KOPT-K1 (cell line): Measurements from ENCODE around the gene PNMA6E.

Experiments used
- H3K27ac ChIP-seq: fragments of 200-600 bp; sonication (generic); 2 replicates; pipeline ENCODE4 v1.5.1; 2016; ENCODE audit warnings: antibody characterized with exemption, mild to moderate bottlenecking, low read depth, low read length; ENCODE audit not compliant: poor library complexity, severe bottlenecking
- H3K36me3 ChIP-seq: fragments of 200-600 bp; sonication (generic); 2 replicates; pipeline ENCODE4 v1.5.1; 2017; ENCODE audit warnings: antibody characterized with exemption, mild to moderate bottlenecking, low read length, moderate library complexity; ENCODE audit not compliant: insufficient read depth
- H3K9me3 ChIP-seq: fragments of 200-600 bp; sonication (generic); 2 replicates; pipeline ENCODE4 v1.5.1; 2017; ENCODE audit warnings: antibody characterized with exemption, low read length, mild to moderate bottlenecking; ENCODE audit not compliant: insufficient read depth, poor library complexity, severe bottlenecking

The PNMA6E gene

DNA sequence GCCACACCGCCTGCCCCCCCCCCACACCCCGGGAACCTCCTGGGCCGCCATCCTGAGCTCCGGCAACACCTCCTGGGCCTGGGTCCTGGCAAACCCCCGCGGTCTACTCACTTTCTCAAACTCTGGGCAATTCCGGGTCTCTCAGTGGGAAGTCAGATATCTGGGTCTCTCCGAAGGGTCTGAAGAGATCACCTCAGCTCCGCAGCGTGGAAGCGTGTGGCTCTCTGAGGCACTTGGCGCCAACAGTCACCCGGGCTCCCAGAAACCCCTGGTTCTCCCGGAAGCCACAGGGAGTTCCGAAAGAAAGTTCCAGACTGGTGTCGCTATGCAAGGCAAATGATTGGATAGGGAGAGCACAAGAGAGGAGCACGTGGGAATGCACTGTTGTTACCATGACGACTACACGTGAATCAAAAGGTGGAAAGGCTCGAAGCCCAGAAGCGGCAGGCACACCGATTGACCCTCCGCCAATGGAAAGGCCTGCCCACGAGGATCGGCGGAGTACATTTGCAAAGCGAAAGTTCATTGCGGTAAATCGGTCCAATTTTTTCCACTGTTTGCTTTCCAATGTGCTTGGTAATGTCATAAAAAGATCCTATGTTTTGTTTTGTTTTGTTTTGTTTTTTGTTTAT, at the start of gene PNMA6E:
Gene PNMA6E, minus strand, starts transcription at position 218 of the 632 bp plus-strand sequence. CDS start 2,501 bp downstream, outside the sequence.
- Histone ChIP-seq H3K27ac (no peak within 1 kb of the TSS), H3K9me3 (no peaks in the 10 kb centered on the region), H3K36me3 (no peaks in the 10 kb centered on the region)

DNA sequence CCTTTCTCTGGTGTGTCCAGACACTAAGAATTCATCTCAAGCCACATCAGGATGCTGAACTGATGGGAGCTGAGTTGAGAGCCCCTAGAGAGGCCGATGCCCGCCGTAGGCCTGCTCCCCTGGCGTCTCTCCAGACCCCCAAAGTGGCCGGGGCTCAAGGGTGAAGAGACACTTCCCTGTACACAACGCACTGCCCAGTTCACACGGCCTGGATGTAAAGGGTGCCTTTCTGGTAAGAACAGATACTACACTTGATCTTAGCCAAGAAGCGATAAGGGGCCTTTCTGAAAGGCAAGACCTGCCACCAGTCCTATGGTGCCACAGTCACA, 49.8 kb upstream of the PNMA6E start:
- peaks cover 47% of the 10 kb centered on the region; the same call in 1 of the 2 replicates for H3K36me3 ChIP-seq
- no peak overlapping the region for H3K27ac ChIP-seq
- H3K9me3 ChIP-seq = no peaks in the 10 kb centered on the region

DNA sequence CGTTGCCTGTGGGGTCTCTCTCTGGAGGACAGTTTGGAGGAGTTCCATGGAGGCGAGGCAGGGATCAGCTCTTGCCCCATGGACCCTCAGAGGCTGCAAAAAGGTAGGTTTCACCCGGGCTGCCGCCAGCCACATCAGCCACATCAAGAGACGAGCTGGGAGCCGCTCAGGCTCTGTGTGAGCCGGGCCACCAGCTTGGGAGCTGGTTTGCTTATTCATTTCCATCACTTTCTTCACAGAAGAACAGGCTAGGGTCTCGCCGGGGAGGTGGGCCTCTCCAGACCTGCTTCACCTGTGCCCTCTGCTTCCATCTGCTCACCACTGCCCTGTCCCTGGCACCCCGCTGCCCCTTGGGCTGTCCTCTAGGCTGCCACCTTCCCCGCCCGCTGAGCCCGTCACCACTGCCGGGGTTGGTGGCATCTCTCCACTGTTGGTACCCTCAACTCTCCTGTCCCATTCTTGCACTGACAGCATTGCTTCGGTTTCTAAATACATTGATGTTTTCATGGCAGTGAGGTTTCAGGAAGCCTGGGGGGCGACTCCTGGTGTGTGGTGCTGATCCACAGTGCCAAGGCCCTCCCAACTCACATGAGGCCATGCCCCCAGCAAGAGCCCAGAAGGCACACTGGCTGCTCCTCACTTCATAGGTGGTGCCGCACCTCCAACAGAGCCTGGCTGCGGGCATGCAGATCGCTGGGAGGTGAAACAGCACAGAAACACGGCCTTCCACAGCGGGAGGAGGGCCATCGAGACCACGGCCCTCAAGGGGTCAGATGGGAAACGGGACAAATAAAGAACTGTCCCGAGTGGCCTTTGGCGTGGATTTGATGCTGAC, 49.2 kb upstream of the PNMA6E start:
- H3K27ac ChIP-seq = no peak overlapping the region
- no peaks in the 10 kb centered on the region for H3K9me3 ChIP-seq
- peaks cover 41% of the 10 kb centered on the region; the same call in 1 of the 2 replicates for H3K36me3 ChIP-seq

DNA sequence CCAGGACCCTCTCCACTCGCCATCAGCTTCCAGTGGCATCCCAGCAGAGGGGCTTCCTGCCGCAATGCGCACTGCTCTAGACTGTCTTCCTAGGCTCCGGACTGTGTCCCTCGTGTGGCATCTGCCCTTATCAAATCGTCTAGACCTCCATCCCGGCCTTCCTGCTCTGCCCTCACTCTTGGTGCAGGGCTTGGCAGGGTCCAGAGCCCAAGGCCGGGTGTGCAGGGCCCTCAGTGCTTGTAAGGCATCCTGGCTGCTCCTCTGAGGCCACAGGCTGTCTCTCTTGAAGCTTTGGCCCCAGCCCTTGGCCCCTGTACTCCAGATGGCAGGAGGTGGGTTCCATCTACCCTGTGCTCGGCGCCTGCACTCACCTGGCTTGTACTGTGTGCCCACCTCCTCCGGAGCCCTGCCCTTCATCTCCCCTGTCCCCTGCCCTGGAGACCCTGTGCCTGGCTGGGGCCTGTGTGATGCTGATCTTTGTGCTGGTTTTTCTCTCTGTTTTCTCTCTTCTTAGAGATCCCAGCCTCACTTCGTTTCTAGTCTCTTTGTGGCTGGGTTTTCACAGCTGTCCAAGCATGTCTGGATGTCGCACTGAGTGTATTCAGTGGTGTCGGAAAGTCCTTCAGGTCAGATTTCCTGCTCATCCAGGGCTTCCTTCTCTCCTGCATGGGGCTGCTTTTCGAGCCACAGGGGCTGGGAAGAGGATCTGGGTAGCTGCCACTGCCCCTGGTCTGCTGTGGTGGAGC, 48.4 kb upstream of the PNMA6E start:
- Histone ChIP-seq H3K9me3 (no peaks in the 10 kb centered on the region), H3K36me3 (peaks cover 33% of the 10 kb centered on the region; the same call in 1 of the 2 replicates), H3K27ac (no peak overlapping the region)

DNA sequence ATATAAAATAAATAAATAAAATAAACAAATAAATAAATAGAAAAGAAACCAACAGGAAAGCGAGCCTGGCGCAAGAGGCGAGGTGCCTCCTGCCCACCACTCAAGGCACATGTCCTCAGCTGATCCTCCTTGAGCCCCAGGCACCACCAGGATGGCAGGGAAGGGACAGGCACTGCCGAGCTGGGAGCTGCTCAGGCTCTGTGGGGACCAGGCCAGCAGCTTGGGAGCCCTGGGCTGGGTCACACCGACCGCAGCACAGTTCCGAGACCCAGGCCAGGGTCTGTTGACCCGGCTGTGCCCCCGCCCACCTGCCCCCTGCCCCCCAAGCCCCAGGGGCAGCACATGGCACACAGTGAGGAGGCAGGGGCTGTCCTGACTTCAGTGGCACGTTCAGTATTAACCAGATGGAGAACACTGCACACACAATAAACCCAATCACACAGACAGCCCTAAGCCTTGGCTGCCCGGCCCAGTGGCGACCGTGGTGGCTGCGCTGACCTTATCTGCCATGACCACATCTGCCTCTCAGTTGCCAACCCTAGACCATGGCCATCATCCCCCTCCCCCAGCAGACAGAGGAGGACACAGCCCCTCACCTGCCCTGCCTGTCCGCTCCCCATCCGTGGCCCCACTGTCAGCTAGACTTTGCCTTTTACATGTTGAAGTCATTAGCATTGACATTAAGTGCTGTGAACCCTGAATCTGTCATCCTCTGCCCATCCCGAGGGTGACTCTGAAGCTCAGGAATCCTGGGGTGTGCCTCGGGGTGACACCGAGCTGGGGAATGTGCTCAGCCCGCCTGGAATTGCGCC, 47.6 kb upstream of the PNMA6E start:
- Histone ChIP-seq H3K9me3 (no peaks in the 10 kb centered on the region), H3K27ac (no peak overlapping the region), H3K36me3 (peaks cover 27% of the 10 kb centered on the region; the same call in 1 of the 2 replicates)

DNA sequence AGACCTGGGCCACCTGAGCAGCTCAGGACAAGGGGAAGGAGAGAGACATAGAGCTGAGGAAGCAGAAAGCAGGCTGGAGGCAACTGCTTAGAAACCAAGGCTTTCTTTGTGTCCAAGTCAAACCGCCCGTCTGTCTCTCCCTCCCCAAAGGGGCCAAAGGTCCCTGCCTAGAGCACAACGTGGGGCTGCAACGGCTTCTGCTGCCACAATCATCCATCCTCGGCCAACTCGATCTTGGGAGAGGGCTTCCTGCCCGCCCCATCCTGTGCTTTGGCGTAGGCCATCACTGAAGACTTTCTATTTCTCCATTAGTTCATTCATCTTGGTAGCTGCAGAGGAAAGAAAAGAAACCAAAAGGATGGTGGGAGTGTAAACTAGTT, 46.4 kb upstream of the PNMA6E start:
- H3K36me3 ChIP-seq = peaks cover 25% of the 10 kb centered on the region; the same call in 1 of the 2 replicates
- no peak overlapping the region for H3K27ac ChIP-seq
- no peaks in the 10 kb centered on the region for H3K9me3 ChIP-seq

DNA sequence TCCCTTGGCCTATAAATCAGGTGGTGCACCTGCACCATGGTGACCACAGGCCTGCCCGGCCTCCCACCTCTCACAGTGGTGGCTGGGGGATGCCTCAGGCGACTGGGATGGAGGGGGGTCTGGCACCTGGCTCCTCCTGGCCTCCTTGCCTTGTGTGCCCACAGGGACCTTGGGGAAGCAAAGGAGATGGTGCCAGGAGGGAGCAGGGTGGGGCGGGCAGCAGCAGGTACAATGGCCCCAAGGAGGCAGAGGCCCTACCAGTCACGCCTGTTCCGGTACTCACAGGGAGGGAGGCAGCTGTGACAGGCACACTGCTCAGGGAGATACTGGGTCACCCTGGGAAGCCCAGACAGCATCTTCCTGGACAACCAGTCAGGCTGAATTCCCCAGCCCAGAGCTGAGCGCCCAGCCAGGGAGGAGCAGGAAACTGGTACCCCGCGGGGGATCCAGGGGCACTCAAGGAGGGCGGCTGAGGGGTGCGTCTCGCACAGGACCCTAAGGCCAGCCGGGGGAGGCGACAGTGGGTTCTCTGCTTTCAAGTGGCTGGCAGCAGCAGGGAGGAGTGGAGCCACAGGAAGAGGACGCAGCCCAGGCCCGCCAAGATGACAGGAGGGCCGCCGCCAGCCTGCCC, 45.9 kb upstream of the PNMA6E start:
- no peak overlapping the region for H3K27ac ChIP-seq
- H3K9me3 ChIP-seq = no peaks in the 10 kb centered on the region
- H3K36me3 ChIP-seq = peaks cover 25% of the 10 kb centered on the region; the same call in 1 of the 2 replicates

DNA sequence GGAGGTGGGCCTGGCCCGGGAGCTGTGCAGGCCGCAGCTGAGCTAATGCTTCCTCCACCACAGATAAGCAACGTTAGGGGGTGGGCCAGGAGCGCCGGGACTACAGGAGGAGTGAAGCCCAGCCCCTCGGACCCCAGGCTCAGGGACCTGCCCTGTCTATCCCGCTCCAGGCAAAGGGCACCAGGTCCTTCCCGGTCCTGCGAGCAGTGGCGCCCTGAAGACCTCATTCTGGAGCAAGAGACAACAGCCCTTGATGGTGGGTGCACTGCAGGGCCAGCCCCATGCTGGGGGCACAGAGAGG, 45.4 kb upstream of the PNMA6E start:
- H3K9me3 ChIP-seq = no peaks in the 10 kb centered on the region
- H3K27ac ChIP-seq = no peak overlapping the region
- peaks cover 25% of the 10 kb centered on the region; the same call in 1 of the 2 replicates for H3K36me3 ChIP-seq

DNA sequence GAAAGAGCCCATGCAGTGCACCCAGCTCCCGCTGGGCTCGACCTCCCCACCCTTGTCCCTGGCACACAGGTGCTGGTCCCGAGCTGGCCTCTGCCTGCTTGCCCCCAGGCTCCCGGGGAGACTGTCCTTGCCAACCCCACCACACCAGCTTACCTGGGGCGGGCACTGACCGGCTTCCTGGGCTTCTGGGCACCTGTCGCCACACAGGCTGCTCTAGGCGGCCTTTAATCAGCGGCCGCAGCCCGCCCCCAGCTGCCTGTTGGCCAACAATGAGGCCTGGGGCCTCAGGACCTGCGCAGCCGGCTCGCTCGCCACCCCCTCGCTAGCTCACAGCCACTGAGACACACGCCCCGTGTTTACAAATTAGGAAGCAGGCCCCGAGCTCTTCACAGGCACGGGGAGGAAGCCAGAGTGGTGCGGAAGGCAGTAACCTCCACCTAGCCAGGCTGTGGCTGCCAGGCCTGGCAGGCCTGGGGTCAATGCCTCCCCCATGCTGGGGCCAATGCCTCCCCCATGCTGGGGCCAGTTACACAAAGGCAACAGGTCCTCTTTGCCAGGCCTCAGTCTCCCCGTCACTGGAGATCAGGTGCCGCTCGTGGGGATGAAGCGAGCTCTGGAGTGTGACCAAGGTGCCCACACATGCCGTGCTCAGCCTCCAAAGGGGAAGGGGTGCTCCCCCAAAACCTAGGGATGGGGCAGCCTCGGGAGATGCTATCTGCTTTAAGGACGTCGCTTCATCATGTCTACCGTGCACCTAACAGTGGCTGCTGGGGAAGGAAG, 44.9 kb upstream of the PNMA6E start, which contains the start of gene TREX2:
Gene TREX2, minus strand, starts transcription at position 201 of the 780 bp plus-strand sequence. CDS start 626 bp downstream, outside the sequence.
- H3K27ac ChIP-seq = no peak within 1 kb of the TSS
- H3K9me3 ChIP-seq = no peaks in the 10 kb centered on the region
- H3K36me3 ChIP-seq = peaks cover 19% of the 10 kb centered on the region; the same call in 1 of the 2 replicates

DNA sequence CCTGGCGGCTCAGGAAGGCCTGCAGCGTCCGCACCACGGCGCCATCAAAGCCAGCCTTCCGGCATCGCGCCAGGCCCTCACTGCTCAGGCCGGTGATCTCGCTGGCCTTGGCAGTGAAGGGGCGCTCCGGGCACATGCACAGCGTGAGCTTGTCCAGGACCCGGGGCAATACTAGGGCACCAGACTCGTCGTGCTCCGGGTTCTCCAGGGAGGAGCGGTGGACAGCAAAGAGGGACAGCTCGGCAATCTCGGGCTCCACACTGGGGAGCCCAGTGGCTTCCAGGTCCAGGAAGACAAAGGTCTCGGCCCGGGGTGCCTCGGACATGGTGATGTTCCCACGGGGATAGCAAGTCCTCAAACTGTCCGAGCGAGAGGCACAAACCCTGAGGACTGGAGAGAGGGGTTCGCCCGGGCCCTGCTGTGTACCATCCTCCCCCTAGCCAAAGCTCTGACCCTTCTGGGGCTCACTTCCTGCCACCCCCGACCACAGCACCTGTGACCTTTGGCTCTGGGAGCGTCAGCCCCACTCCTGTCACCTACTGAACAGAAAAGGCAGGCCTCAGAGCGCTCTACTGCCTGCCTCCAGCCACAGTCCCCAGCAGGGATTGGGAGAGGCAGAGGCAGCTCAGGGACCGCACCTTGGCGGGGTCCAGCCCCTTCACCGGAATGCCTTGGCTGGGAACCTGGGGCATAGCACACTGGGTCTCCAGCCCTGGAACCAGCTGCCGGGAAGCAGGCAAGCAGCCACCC, 44.1 kb upstream of the PNMA6E start:
- Histone ChIP-seq H3K36me3 (0 out of 2 replicates have a peak, but pooled peaks cover 13% of the 10 kb centered on the region), H3K9me3 (no peaks in the 10 kb centered on the region), H3K27ac (no peak overlapping the region)

DNA sequence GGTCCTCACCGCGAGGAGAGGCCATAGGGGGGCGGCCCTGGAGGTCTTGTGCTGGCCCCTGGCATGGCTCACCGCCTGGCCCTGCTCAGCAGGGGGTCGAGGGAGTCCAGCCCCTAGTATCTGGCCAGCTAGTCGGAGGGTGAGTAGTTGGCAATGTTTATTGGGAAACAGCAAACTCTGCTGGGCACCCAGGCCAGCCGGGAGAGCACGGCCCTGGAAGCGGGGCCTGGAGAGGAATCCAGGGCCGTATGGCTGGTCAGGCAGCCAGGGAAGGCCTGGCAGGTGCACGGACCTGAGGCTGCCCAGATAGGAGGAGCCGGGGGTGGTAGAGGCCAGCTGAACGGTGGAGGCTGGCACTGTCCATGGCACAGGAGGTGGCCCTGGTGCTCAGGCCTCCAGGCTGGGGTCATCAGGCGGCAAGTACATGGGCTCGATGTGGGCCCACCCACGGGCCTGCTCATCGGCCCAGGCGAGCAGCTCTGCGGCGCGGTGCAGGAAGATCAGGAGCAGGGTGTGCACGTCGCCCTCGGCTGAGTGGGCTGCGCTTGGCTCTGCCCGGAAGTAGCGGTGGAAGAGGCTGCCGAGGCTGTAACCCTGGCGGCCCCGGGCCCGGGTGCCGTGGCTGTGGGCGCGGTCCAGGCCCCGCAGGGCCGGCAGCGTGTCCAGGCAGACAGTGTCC, 43.3 kb upstream of the PNMA6E start:
- H3K9me3 ChIP-seq = no peaks in the 10 kb centered on the region
- H3K36me3 ChIP-seq = 0 out of 2 replicates have a peak, but pooled peaks cover 10% of the 10 kb centered on the region

DNA sequence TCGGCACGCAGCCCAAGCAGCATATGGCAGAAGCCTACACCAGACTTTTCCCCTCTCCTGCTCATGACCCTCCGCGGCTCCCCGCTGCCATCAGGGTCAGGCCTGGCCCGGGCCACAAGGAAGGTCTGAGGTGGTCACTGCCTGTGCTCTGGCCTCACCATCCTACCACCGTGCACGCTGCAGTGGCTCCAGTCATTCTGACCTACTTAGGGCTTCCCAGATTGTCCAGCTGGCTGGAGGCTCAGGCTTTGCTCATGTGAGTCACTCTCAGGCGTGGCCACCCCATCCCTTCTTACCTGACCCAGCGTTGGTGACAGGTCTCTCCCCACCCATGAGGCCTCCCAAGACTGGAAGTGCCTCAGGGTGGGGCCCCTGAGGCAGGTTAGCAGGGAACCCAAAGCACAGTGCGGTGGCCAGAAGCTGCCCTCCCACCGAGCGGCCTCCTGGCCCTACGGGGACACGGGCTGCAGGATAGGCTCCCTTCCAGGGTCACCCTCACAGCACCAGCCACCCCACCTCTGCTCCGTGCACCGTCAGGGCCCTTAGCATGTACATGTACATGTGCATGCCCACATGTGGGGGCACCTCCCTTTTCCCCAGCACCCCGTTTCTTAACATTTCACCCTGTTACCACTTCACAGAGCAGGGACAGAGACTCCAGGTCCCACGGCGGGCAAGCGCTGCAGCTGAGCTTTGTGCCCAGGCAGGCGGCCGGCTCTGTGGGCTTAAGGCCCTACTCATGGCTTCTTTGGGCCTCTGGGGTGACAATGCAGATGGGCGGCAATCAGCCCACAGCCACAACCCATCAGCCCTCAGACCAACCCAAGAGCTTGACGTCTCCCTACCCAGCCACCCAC, 42.6 kb upstream of the PNMA6E start:
- no peak overlapping the region for H3K27ac ChIP-seq
- 0 out of 2 replicates have a peak, but pooled peaks cover 6% of the 10 kb centered on the region for H3K36me3 ChIP-seq
- H3K9me3 ChIP-seq = no peaks in the 10 kb centered on the region

More for the DNA sequence above, 43.3 kb upstream of the PNMA6E start:
- H3K27ac ChIP-seq = no peak overlapping the region
